SU-DHL-6 (cell line): Measurements from ENCODE around the gene SHISA9.

Experiments used
- EZH2phosphoT487 ChIP-seq: fragments of 200-600 bp; sonication (generic), shearing (Covaris generic); conservative IDR thresholded peaks from 2 replicates; pipeline ENCODE4 v1.6.1; 2018; ENCODE audit warnings: mild to moderate bottlenecking, antibody characterized with exemption, low read length, moderate library complexity, mixed read lengths
- TF ChIP-seq, protein P1 (sequence below): fragments of 200-600 bp; sonication (generic); IDR thresholded peaks from one replicate; pipeline ENCODE4 v1.5.1; 2017; ENCODE audit warnings: antibody characterized with exemption, mild to moderate bottlenecking, low read length, moderate library complexity; ENCODE audit not compliant: insufficient read depth, poor library complexity, severe bottlenecking

DNA sequence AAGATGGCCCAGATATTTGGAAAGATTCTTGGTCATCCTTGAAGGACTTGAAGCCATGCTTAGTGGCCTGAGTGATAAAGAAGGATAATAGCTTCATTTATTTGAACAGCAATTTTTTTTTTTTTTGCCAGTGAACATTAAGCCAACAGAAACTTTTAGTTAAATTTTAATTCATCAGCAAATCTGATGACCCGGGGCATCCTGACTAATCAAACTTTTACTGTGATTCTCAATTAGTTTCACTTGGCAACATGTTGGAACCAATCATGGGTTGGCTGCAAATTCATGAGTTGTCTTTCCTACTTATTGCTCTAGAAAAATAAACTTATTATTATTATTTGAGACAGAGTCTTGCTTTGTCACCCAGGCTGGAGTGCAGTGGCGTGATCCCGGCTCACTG lies 74.4 kb downstream of the SHISA9 start:
- TF ChIP-seq, protein P1, sequence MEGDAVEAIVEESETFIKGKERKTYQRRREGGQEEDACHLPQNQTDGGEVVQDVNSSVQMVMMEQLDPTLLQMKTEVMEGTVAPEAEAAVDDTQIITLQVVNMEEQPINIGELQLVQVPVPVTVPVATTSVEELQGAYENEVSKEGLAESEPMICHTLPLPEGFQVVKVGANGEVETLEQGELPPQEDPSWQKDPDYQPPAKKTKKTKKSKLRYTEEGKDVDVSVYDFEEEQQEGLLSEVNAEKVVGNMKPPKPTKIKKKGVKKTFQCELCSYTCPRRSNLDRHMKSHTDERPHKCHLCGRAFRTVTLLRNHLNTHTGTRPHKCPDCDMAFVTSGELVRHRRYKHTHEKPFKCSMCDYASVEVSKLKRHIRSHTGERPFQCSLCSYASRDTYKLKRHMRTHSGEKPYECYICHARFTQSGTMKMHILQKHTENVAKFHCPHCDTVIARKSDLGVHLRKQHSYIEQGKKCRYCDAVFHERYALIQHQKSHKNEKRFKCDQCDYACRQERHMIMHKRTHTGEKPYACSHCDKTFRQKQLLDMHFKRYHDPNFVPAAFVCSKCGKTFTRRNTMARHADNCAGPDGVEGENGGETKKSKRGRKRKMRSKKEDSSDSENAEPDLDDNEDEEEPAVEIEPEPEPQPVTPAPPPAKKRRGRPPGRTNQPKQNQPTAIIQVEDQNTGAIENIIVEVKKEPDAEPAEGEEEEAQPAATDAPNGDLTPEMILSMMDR: no peak
- no peak for TF ChIP-seq EZH2phosphoT487
